H1 (cell line): ENCODE results near the gene GALNT9. TPM values are rescaled to one million over a fixed set of nuclear protein-coding genes. Genes with fewer than 3 reads are reported as not detected.
A peak's percentile ranks its signal among the peaks of the same experiment; 100 is the strongest.

Experiments
- CTCF ChIA-PET: fragments of 300-600 bp; sonication (Branson Sonifier 250); formaldehyde crosslinking; loops from one replicate; lab custom pipeline; 2021; ENCODE audit not compliant: partially characterized antibody; lab: Charles Lee
- POLR2A ChIA-PET: fragments of 300-600 bp; sonication (Branson Sonifier 250); formaldehyde crosslinking; loops from one replicate; lab custom pipeline; 2021; ENCODE audit warnings: inconsistent platforms; ENCODE audit not compliant: partially characterized antibody; lab: Charles Lee
- DNase-seq, 2 experiments: peaks; one replicate each; pipeline versions ENCODE4 v3.0.0 to v3.0.0-alpha.2; 2010 to 2022; ENCODE audit warnings: low spot score in 2 of 2, low read depth in 1 of 2, mixed read lengths in 1 of 2
- FAIRE-seq: peaks from 2 replicates; lab custom pipeline; 2011; peaks lifted over from hg19 to GRCh38; lab: Jason Lieb, UNC
- H2AFZ ChIP-seq: 2 replicates; pipeline ENCODE4 v1.8.1; 2012; ENCODE audit warnings: low read length, inconsistent platforms
- H2AK5ac ChIP-seq: 2 replicates; pipeline ENCODE4 v1.6.1; 2013; ENCODE audit warnings: low read depth, low read length
- H2BK120ac ChIP-seq: replicated peaks from 2 replicates; pipeline ENCODE3; 2013; ENCODE audit warnings: low read depth, low read length, inconsistent platforms
- H2BK12ac ChIP-seq: 2 replicates; pipeline ENCODE4 v1.6.1; 2013; ENCODE audit warnings: low read depth, low read length
- H2BK15ac ChIP-seq: 2 replicates; pipeline ENCODE4 v1.6.1; 2013; ENCODE audit warnings: low read length
- H2BK20ac ChIP-seq: 2 replicates; pipeline ENCODE4 v1.6.1; 2013; ENCODE audit warnings: low read length
- H2BK5ac ChIP-seq: 2 replicates; pipeline ENCODE4 v1.6.1; 2013; ENCODE audit warnings: low read depth, low read length
- H3K14ac ChIP-seq: 2 replicates; pipeline ENCODE4 v1.6.1; 2013; ENCODE audit warnings: inconsistent platforms; ENCODE audit not compliant: insufficient read length
- H3K18ac ChIP-seq: 2 replicates; pipeline ENCODE4 v1.6.1; 2013; ENCODE audit warnings: low read length; ENCODE audit errors: extremely low read depth
- H3K23ac ChIP-seq: 2 replicates; pipeline ENCODE4 v1.6.1; 2013; ENCODE audit warnings: inconsistent platforms; ENCODE audit not compliant: insufficient read length
- H3K23me2 ChIP-seq: 2 replicates; pipeline ENCODE4 v1.6.1; 2013; ENCODE audit warnings: low read depth, low read length
- H3K27ac ChIP-seq: 2 replicates; pipeline ENCODE4 v1.6.1; 2011; ENCODE audit warnings: low read depth, low read length, inconsistent platforms
- H3K27me3 ChIP-seq, 4 experiments: replicated peaks in 1 of 4; 1 replicate in 1 of 4; 2 replicates in 3 of 4; pipeline versions ENCODE4 v1.6.1 to v1.8.1; 2011 to 2013; ENCODE audit warnings: low read length in 3 of 4, mild to moderate bottlenecking in 3 of 4, inconsistent platforms in 2 of 4, mixed read lengths in 2 of 4, moderate library complexity in 1 of 4; ENCODE audit not compliant: control insufficient read depth in 3 of 4, insufficient read depth in 3 of 4; ENCODE audit errors: extremely low read depth in 1 of 4
- H3K36me3 ChIP-seq, 4 experiments: 2 replicates each; pipeline versions ENCODE4 v1.6.1 to v1.8.1; 2011 to 2013; ENCODE audit warnings: mild to moderate bottlenecking in 4 of 4, low read length in 3 of 4, moderate library complexity in 2 of 4, control low read depth in 1 of 4, inconsistent platforms in 1 of 4; ENCODE audit not compliant: insufficient read depth in 4 of 4, control insufficient read depth in 2 of 4
- H3K4ac ChIP-seq: replicated peaks from 2 replicates; pipeline ENCODE3; 2013; ENCODE audit warnings: low read length, low read depth, mixed read lengths, inconsistent platforms; ENCODE audit not compliant: insufficient read length
- H3K4me1 ChIP-seq, 4 experiments: replicated peaks in 1 of 4; 1 replicate in 1 of 4; 2 replicates in 3 of 4; pipeline versions ENCODE4 v1.6.1 to v1.8.1; 2011 to 2013; ENCODE audit warnings: low read length in 3 of 4, inconsistent platforms in 2 of 4, mixed read lengths in 1 of 4; ENCODE audit not compliant: insufficient read depth in 4 of 4, control insufficient read depth in 3 of 4
- H3K4me2 ChIP-seq, 2 experiments: 2 replicates each; pipeline versions ENCODE4 v1.6.1 to v1.8.1; 2011 to 2013; ENCODE audit warnings: low read depth in 2 of 2, low read length in 2 of 2, control low read depth in 1 of 2, inconsistent platforms in 1 of 2, mild to moderate bottlenecking in 1 of 2; ENCODE audit not compliant: insufficient read depth in 1 of 2
- H3K4me3 ChIP-seq, 4 experiments: fragments of 200-600, 300-600 bp in 1 of 4; sonication (generic), shearing (Covaris generic), sonication (Bioruptor Twin) in 1 of 4; 2 replicates each; pipeline versions ENCODE4 v1.5.1 to v1.8.1; 2011 to 2016; ENCODE audit warnings: low read length in 4 of 4, low read depth in 3 of 4, control low read depth in 2 of 4, inconsistent platforms in 2 of 4, mild to moderate bottlenecking in 2 of 4, mixed read lengths in 1 of 4, moderate library complexity in 1 of 4; ENCODE audit not compliant: insufficient read depth in 2 of 4; ENCODE audit errors: extremely low read depth in 1 of 4
- H3K56ac ChIP-seq: replicated peaks from 2 replicates; pipeline ENCODE3; 2013; ENCODE audit warnings: low read depth, mild to moderate bottlenecking, mixed read lengths, low read length, inconsistent platforms; ENCODE audit not compliant: insufficient read length
- H3K79me1 ChIP-seq: 2 replicates; pipeline ENCODE4 v1.6.1; 2013; ENCODE audit warnings: low read depth, low read length, control low read depth
- H3K79me2 ChIP-seq, 2 experiments: 2 replicates each; pipeline versions ENCODE4 v1.6.1 to v1.8.1; 2012 to 2013; ENCODE audit warnings: low read length in 2 of 2, mild to moderate bottlenecking in 2 of 2, inconsistent platforms in 1 of 2; ENCODE audit not compliant: insufficient read depth in 2 of 2, control insufficient read depth in 1 of 2
- H3K9ac ChIP-seq, 4 experiments: replicated peaks in 1 of 4; 1 replicate in 1 of 4; 2 replicates in 3 of 4; pipeline versions ENCODE4 v1.6.1 to v1.8.1; 2011 to 2013; ENCODE audit warnings: low read depth in 3 of 4, low read length in 3 of 4, control low read depth in 2 of 4, mild to moderate bottlenecking in 2 of 4, moderate library complexity in 2 of 4, inconsistent platforms in 1 of 4; ENCODE audit errors: extremely low read depth in 1 of 4
- H3K9me3 ChIP-seq, 2 experiments: 2 replicates each; pipeline versions ENCODE4 v1.6.1 to v1.8.1; 2012 to 2013; ENCODE audit warnings: mild to moderate bottlenecking in 2 of 2, moderate library complexity in 2 of 2, control low read depth in 1 of 2, inconsistent platforms in 1 of 2, low read depth in 1 of 2, low read length in 1 of 2, mixed read lengths in 1 of 2; ENCODE audit not compliant: insufficient read depth in 2 of 2
- H4K20me1 ChIP-seq, 2 experiments: replicated peaks in 1 of 2; 2 replicates each; pipeline versions ENCODE3 to v1.8.1; 2011 to 2013; ENCODE audit warnings: inconsistent platforms in 2 of 2, low read length in 2 of 2, mild to moderate bottlenecking in 1 of 2; ENCODE audit not compliant: insufficient read depth in 2 of 2, control insufficient read depth in 1 of 2
- H4K5ac ChIP-seq: 2 replicates; pipeline ENCODE4 v1.6.1; 2013; ENCODE audit warnings: low read length, low read depth, mixed read lengths, inconsistent platforms; ENCODE audit not compliant: insufficient read length
- H4K8ac ChIP-seq: 2 replicates; pipeline ENCODE4 v1.8.0; 2013; ENCODE audit warnings: mild to moderate bottlenecking, moderate library complexity, low read length, inconsistent platforms; ENCODE audit not compliant: insufficient read depth; ENCODE audit errors: extremely low read depth
- H4K91ac ChIP-seq: replicated peaks from 2 replicates; pipeline ENCODE3; 2013; ENCODE audit warnings: low read length, mixed read lengths, inconsistent platforms; ENCODE audit not compliant: insufficient read length
- BCL11A ChIP-seq, 2 experiments: IDR thresholded peaks; one replicate each; pipeline ENCODE4 v1.6.1; 2011; ENCODE audit warnings: low read depth in 2 of 2, low read length in 2 of 2, mild to moderate bottlenecking in 2 of 2
- CTCF ChIP-seq, 3 experiments: IDR thresholded peaks; 1 replicate in 2 of 3; 2 replicates in 1 of 3; pipeline versions ENCODE4 v1.5.1 to v1.6.1; 2011; ENCODE audit warnings: low read length in 3 of 3, mild to moderate bottlenecking in 3 of 3, inconsistent platforms in 2 of 3, low read depth in 1 of 3, moderate library complexity in 1 of 3; ENCODE audit not compliant: insufficient read depth in 1 of 3; ENCODE audit errors: control extremely low read depth in 1 of 3
- EGR1 ChIP-seq: IDR thresholded peaks from 2 replicates; pipeline ENCODE4 v1.6.1; 2011; ENCODE audit warnings: low read depth, low read length, borderline replicate concordance
- POLR2AphosphoS5 ChIP-seq: IDR thresholded peaks from 2 replicates; pipeline ENCODE4 v1.6.1; 2011; ENCODE audit warnings: low read depth, low read length
- RAD21 ChIP-seq, 2 experiments: IDR thresholded peaks in 1 of 2; conservative IDR thresholded peaks in 1 of 2; 2 replicates each; pipeline ENCODE4 v1.6.1; 2011; ENCODE audit warnings: low read depth in 2 of 2, low read length in 2 of 2, improper control_type of control experiment in 1 of 2, inconsistent platforms in 1 of 2, mild to moderate bottlenecking in 1 of 2, moderate library complexity in 1 of 2
- SAP30 ChIP-seq: fragments of 300-600 bp; sonication (generic); IDR thresholded peaks from 2 replicates; pipeline ENCODE4 v1.7.1; 2012; ENCODE audit warnings: low read length, moderate library complexity, mild to moderate bottlenecking, inconsistent platforms; ENCODE audit not compliant: insufficient read depth, insufficient replicate concordance
- ZNF274 ChIP-seq: IDR thresholded peaks from 2 replicates; pipeline ENCODE4 v1.7.0; 2012; ENCODE audit warnings: low read length, borderline replicate concordance; ENCODE audit errors: extremely low read depth
- WGBS, 2 experiments: shearing (Covaris generic) in 1 of 2; methylation state at CpG; one replicate each; pipeline versions ENCODE4 v1.1.6 to v1.1.7; 2013 to 2015; ENCODE audit warnings: low lambda C conversion rate in 2 of 2, mixed read lengths in 2 of 2, inconsistent platforms in 1 of 2, low coverage in 1 of 2, missing lambda C conversion rate in 1 of 2; ENCODE audit not compliant: insufficient replicate concordance in 2 of 2, insufficient coverage in 1 of 2, insufficient read length in 1 of 2; ENCODE audit errors: extremely low coverage in 1 of 2, missing lambda C conversion rate in 1 of 2; 5-methylcytosine and 5-hydroxymethylcytosine counted together
- polyA plus RNA-seq, 7 experiments: library from polyadenylated mRNA; depleted of rRNA in 3 of 7; stranded (reverse) in 5 of 7; unstranded in 2 of 7; fragments of >200 nt in 5 of 7; fragments of 200-250 nt in 2 of 7; gene quantifications; 1 replicate in 5 of 7; 2 replicates in 1 of 7; 4 replicates in 1 of 7; pipeline versions ENCODE4 v1.2.1 to v1.2.3, GENCODE V29; 2011 to 2013; ENCODE audit warnings: missing spikeins in 2 of 7, mixed read lengths in 2 of 7
- total RNA-seq: library from RNA; stranded (reverse); fragmentation: NEBNext Ultra II Directional; extraction: Animal tissue kit (Norgen Biotek cat#: 25700); gene quantifications from 2 replicates; pipeline ENCODE4 v1.2.1, GENCODE V29; 2021

GALNT9 gene
- total and polyA plus RNA-seq, 2 of the 8 experiments (the other 6 are each of a cell fraction or from before 2014, with no cell fraction given): 2.0 to 3.6 TPM

GRCh38 chr12:132243596-132244310, 85.6 kb downstream of the GALNT9 start:
- Histone ChIP-seq H3K9ac (no peak overlapping the region), H2AFZ (no peak overlapping the region), H2BK120ac (no peak overlapping the region), H2BK15ac (no peak overlapping the region), H3K79me2 (no peaks in the 10 kb centered on the region), H3K79me1 (no peaks in the 10 kb centered on the region), H3K23ac (no peak overlapping the region), H2BK12ac (no peak overlapping the region), H2BK5ac (no peak overlapping the region), H3K4ac (no peak overlapping the region), H3K56ac (no peak overlapping the region), H4K5ac (no peak overlapping the region), H3K27ac (no peak overlapping the region), H3K36me3 (no peaks in the 10 kb centered on the region), H2AK5ac (no peak overlapping the region), H3K27me3 (peaks cover 0 to 5% (median 2%) of the 10 kb centered on the region in 4 experiments; a peak in 3 of 7 replicates), H3K23me2 (no peaks in the 10 kb centered on the region; the same call in 1 of the 2 replicates), H3K18ac (no peak overlapping the region), H4K91ac (no peak overlapping the region), H3K4me1 (no peaks in the 10 kb centered on the region), H3K4me3 (no peak overlapping the region; a peak in 1 of 8 replicates), H2BK20ac (no peak overlapping the region), H3K9me3 (no peaks in the 10 kb centered on the region; a peak in 1 of 4 replicates), H3K14ac (no peak overlapping the region), H4K8ac (no peak overlapping the region), H4K20me1 (no peaks in the 10 kb centered on the region), H3K4me2 (0 out of 4 replicates have a peak overlapping the region, but pooled peaks of 1 of the 2 experiments have one; percentile 44)
- ChIA-PET CTCF (interaction anchor here (0.8 to 1.5 kb wide), 3 partner anchors 31 to 99 kb away, joined by 3 to 4 read pairs (median 3); no protein-coding TSS in a partner anchor), POLR2A (interaction anchor here (0.7 kb wide), 1 partner anchor 30 kb away, joined by 3 read pairs; no protein-coding TSS in a partner anchor)
- 70% methylated on average over 25 of the region's 29 CpGs; no CpG with 5 or more reads in 1 of the 2 experiments for WGBS, 2 experiments
- no peak for FAIRE-seq
- no peak for DNase-seq
- TF ChIP-seq POLR2AphosphoS5: no peak
- peak; percentile 50; the same call in 1 of the 2 replicates for TF ChIP-seq EGR1
- TF ChIP-seq SAP30: no peak
- TF ChIP-seq CTCF (IDR thresholded peaks at IDR 0.05; ENCODE audit: control extremely low read depth in 1 of 3, insufficient read depth in 1 of 3, low read depth in 1 of 3, low read length in 3 of 3): peak; percentile 36 to 63 (median 60)
- peak; percentile 67 to 71 for TF ChIP-seq RAD21 (IDR thresholded peaks at IDR 0.05 in 1 of 2, conservative IDR thresholded peaks at IDR 0.05 in 1 of 2; ENCODE audit: low read depth in 2 of 2, low read length in 2 of 2)
- TF ChIP-seq ZNF274: no peak
- TF ChIP-seq BCL11A (IDR thresholded peaks at IDR 0.05; ENCODE audit: low read depth in 2 of 2, low read length in 2 of 2): no peak
